AG09309 (cell line): ENCODE results near the gene ARCN1.

Experiments
- DNase-seq: peaks from one replicate; pipeline ENCODE4 v3.0.0-alpha.2; 2010; ENCODE audit warnings: low read depth
- H3K4me3 ChIP-seq: 2 replicates; pipeline ENCODE4 v1.5.1; 2011; ENCODE audit warnings: mild to moderate bottlenecking, low read depth, low read length, moderate library complexity; ENCODE audit not compliant: control insufficient read depth
- CTCF ChIP-seq: IDR thresholded peaks from 2 replicates; pipeline ENCODE4 v1.5.1; 2011; ENCODE audit warnings: mild to moderate bottlenecking, low read depth, low read length, inconsistent platforms; ENCODE audit not compliant: insufficient read depth, control insufficient read depth; ENCODE audit errors: missing control alignments

The ARCN1 gene

GRCh38 chr11:118634431-118635236, 62.4 kb downstream of the ARCN1 start:
- no peak for DNase-seq
- H3K4me3 ChIP-seq, result no peak overlapping the region
- TF ChIP-seq CTCF, result no peak

GRCh38 chr11:118635237-118635591, 63.0 kb downstream of the ARCN1 start:
- H3K4me3 ChIP-seq, result no peak overlapping the region
- no peak for DNase-seq

GRCh38 chr11:118635642-118636041, 63.4 kb downstream of the ARCN1 start:
- DNase-seq, result no peak
- no peak overlapping the region for H3K4me3 ChIP-seq
- TF ChIP-seq CTCF, result no peak

More at GRCh38 chr11:118635237-118635591, 63.0 kb downstream of the ARCN1 start:
- no peak for TF ChIP-seq CTCF

GRCh38 chr11:118636569-118637290, 64.5 kb downstream of the ARCN1 start:
- no peak for TF ChIP-seq CTCF
- H3K4me3 ChIP-seq, result no peak overlapping the region
- no peak for DNase-seq

- no peak for DNase-seq
- no peak overlapping the region for H3K4me3 ChIP-seq
- TF ChIP-seq CTCF, result no peak
These were observed 66.5 kb downstream of the ARCN1 start for GRCh38 chr11:118638726-118639125.

- no peak overlapping the region for H3K4me3 ChIP-seq
- no peak for TF ChIP-seq CTCF
- no peak for DNase-seq
These were observed 67.7 kb downstream of the ARCN1 start for GRCh38 chr11:118639899-118640298.
